ENCODE data around the gene MPPED1. TPM values are rescaled to one million over a fixed set of nuclear protein-coding genes. Genes with fewer than 3 reads are reported as not detected.

The MPPED1 gene
- total and polyA plus RNA-seq, 2 donors (not counting 1 experiment from before 2014, with no cell fraction given), result 0.13 TPM; not detected in 1

DNA sequence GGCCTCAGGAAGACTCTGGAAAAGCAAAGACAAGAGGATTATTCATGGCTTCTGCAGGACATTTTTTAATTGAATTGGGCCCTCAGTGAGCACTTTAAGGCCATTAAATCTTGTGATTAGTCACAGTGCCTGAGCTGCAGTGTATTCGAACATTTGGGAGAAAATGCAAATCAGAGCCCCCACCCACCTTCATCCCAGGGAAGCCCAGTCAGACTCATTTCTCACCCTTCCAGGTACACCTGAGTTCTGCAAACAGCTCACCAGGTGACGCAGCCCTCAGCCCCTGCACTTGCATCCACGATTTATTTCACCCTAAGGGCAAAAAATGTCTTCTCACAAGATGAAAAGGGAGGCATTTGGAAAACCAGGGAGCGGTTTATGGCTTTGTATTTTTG lies 128.7 kb downstream of the MPPED1 start:
- Mint-ChIP-seq H3K4me3 (no peak overlapping the region), H3K27ac (no peak overlapping the region), H3K9me3 (ENCODE audit: insufficient read depth) (no peaks in the 10 kb centered on the region), H3K4me1 (no peaks in the 10 kb centered on the region), H3K27me3 (peaks cover 31% of the 10 kb centered on the region)
- H3K27me3 ChIP-seq (replicated peaks in 1 of 4; ENCODE audit: control extremely low read depth in 1 of 4, control insufficient read depth in 3 of 4, insufficient read depth in 4 of 4, low read length in 3 of 4), result peaks cover 0 to 5% (median 0%) of the 10 kb centered on the region in 4 experiments
- H3K27ac ChIP-seq (ENCODE audit: low read length in 2 of 2), result no peak overlapping the region
- no peaks in the 10 kb centered on the region for H3K36me3 ChIP-seq (replicated peaks in 1 of 2; ENCODE audit: control extremely low read depth in 1 of 2, control insufficient read depth in 1 of 2, extremely low read depth in 1 of 2, insufficient read depth in 2 of 2, low read length in 1 of 2)
- no peaks in the 10 kb centered on the region for H3K4me1 ChIP-seq (ENCODE audit: control insufficient read depth in 2 of 2, insufficient read depth in 2 of 2, low read length in 2 of 2)
- H3K4me3 ChIP-seq (ENCODE audit: control extremely low read depth in 1 of 5, extremely low read depth in 1 of 5, insufficient read depth in 1 of 5, low read depth in 2 of 5, low read length in 4 of 5), result no peak overlapping the region
- H3K79me2 ChIP-seq (ENCODE audit: control insufficient read depth, insufficient read depth, low read length), result no peaks in the 10 kb centered on the region
- POLR2A ChIA-PET, result no interaction called here
- H3K9me3 ChIP-seq (ENCODE audit: control extremely low read depth in 1 of 3, control insufficient read depth in 2 of 3, insufficient read depth in 1 of 3, low read length in 2 of 3), result peaks cover 0 to 6% (median 0%) of the 10 kb centered on the region in 3 donors
- H3K9ac ChIP-seq (ENCODE audit: low read length), result no peak overlapping the region
- no peak overlapping the region for H3K4me2 ChIP-seq (replicated peaks; ENCODE audit: low read depth, low read length, poor library complexity, severe bottlenecking)
- intact Hi-C loops (cut with micrococcal nuclease), result no loop called here
- H4K20me1 ChIP-seq (ENCODE audit: control insufficient read depth, insufficient read depth, low read length, poor library complexity, severe bottlenecking), result no peaks in the 10 kb centered on the region
- TF ChIP-seq CTCF (IDR thresholded peaks at IDR 0.05), result no peak
- no peak for TF ChIP-seq EZH2 (IDR thresholded peaks at IDR 0.05; ENCODE audit: borderline replicate concordance, insufficient read depth, low read depth, low read length, poor library complexity, severe bottlenecking)
- 90% methylated on average over 2 of the region's 4 CpGs for WGBS (ENCODE audit: insufficient coverage)
- no peak for ATAC-seq (ENCODE audit: low read depth)
- DNase-seq, result no peak
- no peak overlapping the region for H2AFZ ChIP-seq (ENCODE audit: insufficient read depth, low read depth, low read length, poor library complexity, severe bottlenecking)
- CTCF ChIA-PET, result no interaction called here

GRCh38 chr22:43541022-43541421 lies 129.2 kb downstream of the MPPED1 start:
- Mint-ChIP-seq H3K27me3 (peaks cover 27% of the 10 kb centered on the region), H3K4me1 (no peaks in the 10 kb centered on the region), H3K27ac (no peak overlapping the region), H3K4me3 (no peak overlapping the region), H3K9me3 (ENCODE audit: insufficient read depth) (no peaks in the 10 kb centered on the region)
- WGBS (ENCODE audit: insufficient coverage), result 83% methylated on average over 4 of the region's 6 CpGs
- no peak overlapping the region for H3K4me3 ChIP-seq (ENCODE audit: control extremely low read depth in 1 of 5, extremely low read depth in 1 of 5, insufficient read depth in 1 of 5, low read depth in 2 of 5, low read length in 4 of 5)
- H3K4me2 ChIP-seq (replicated peaks; ENCODE audit: low read depth, low read length, poor library complexity, severe bottlenecking), result no peak overlapping the region
- ATAC-seq (ENCODE audit: low read depth) (no peak), DNase-seq (no peak)
- no peaks in the 10 kb centered on the region for H3K79me2 ChIP-seq (ENCODE audit: control insufficient read depth, insufficient read depth, low read length)
- intact Hi-C loops (cut with micrococcal nuclease), result no loop called here
- CTCF ChIA-PET, result no interaction called here
- no peaks in the 10 kb centered on the region for H4K20me1 ChIP-seq (ENCODE audit: control insufficient read depth, insufficient read depth, low read length, poor library complexity, severe bottlenecking)
- POLR2A ChIA-PET, result no interaction called here
- no peak overlapping the region for H3K27ac ChIP-seq (ENCODE audit: low read length in 2 of 2)
- no peaks in the 10 kb centered on the region for H3K4me1 ChIP-seq (ENCODE audit: control insufficient read depth in 2 of 2, insufficient read depth in 2 of 2, low read length in 2 of 2)
- H3K9ac ChIP-seq (ENCODE audit: low read length), result no peak overlapping the region
- peaks cover 0 to 6% (median 0%) of the 10 kb centered on the region in 3 donors for H3K9me3 ChIP-seq (ENCODE audit: control extremely low read depth in 1 of 3, control insufficient read depth in 2 of 3, insufficient read depth in 1 of 3, low read length in 2 of 3)
- H3K27me3 ChIP-seq (replicated peaks in 1 of 4; ENCODE audit: control extremely low read depth in 1 of 4, control insufficient read depth in 3 of 4, insufficient read depth in 4 of 4, low read length in 3 of 4), result peaks cover 0 to 5% (median 0%) of the 10 kb centered on the region in 4 experiments
- TF ChIP-seq CTCF (IDR thresholded peaks at IDR 0.05) (no peak), EZH2 (IDR thresholded peaks at IDR 0.05; ENCODE audit: borderline replicate concordance, insufficient read depth, low read depth, low read length, poor library complexity, severe bottlenecking) (no peak)
- no peak overlapping the region for H2AFZ ChIP-seq (ENCODE audit: insufficient read depth, low read depth, low read length, poor library complexity, severe bottlenecking)
- no peaks in the 10 kb centered on the region for H3K36me3 ChIP-seq (replicated peaks in 1 of 2; ENCODE audit: control extremely low read depth in 1 of 2, control insufficient read depth in 1 of 2, extremely low read depth in 1 of 2, insufficient read depth in 2 of 2, low read length in 1 of 2)

Measured in B cell (primary cell).